ENCODE data around the gene MSL3B.

- TF ChIP-seq CTCF (conservative IDR thresholded peaks at IDR 0.05) (no peak), EZH2 (IDR thresholded peaks at IDR 0.05; ENCODE audit: low read depth) (no peak)
Measured at GRCh38 chr2:233847248-233847898, 20.8 kb downstream of the MSL3B start.

Data from PC-9 (cell line).